WTC11 (cell line): Measurements from ENCODE around the gene NT5C.
"Not testable (repeated sequence)": the region's sequence is repeated elsewhere in the genome, so short reads cannot be mapped to it uniquely, and the experiment has no call there.

ENCODE experiments used
- ARID4B ChIP-seq: sonication (generic); formaldehyde crosslinking; IDR thresholded peaks from 2 replicates; pipeline ENCODE4 v1.8.0; 2023; ENCODE audit warnings: missing genetic modification reagents, mild to moderate bottlenecking, borderline replicate concordance
- ATF2 ChIP-seq: sonication (generic); formaldehyde crosslinking; IDR thresholded peaks from 2 replicates; pipeline ENCODE4 v1.8.1; 2022; ENCODE audit warnings: low read depth, missing genetic modification reagents, borderline replicate concordance
- CREB1 ChIP-seq: sonication (generic); formaldehyde crosslinking; IDR thresholded peaks from 2 replicates; pipeline ENCODE4 v1.8.0; 2023; ENCODE audit warnings: mild to moderate bottlenecking, missing genetic modification reagents
- ESRRA ChIP-seq: sonication (generic); formaldehyde crosslinking; IDR thresholded peaks from 2 replicates; pipeline ENCODE4 v1.8.1; 2022; ENCODE audit warnings: mild to moderate bottlenecking, missing genetic modification reagents, borderline replicate concordance
- GABPB1 ChIP-seq: sonication (generic); formaldehyde crosslinking; IDR thresholded peaks from 2 replicates; pipeline ENCODE4 v1.8.1; 2023; ENCODE audit warnings: mild to moderate bottlenecking, missing genetic modification reagents
- NR1H2 ChIP-seq: sonication (generic); formaldehyde crosslinking; IDR thresholded peaks from 2 replicates; pipeline ENCODE4 v1.9.0; 2021; ENCODE audit warnings: mild to moderate bottlenecking, moderate library complexity, missing genetic modification reagents
- SMAD3 ChIP-seq: sonication (generic); formaldehyde crosslinking; IDR thresholded peaks from 2 replicates; pipeline ENCODE4 v1.8.0; 2022; ENCODE audit warnings: missing genetic modification reagents, mild to moderate bottlenecking, borderline replicate concordance
- SP1 ChIP-seq: sonication (generic); formaldehyde crosslinking; conservative IDR thresholded peaks from 2 replicates; pipeline ENCODE4 v1.8.1; 2022; ENCODE audit warnings: missing genetic modification reagents
- TEAD1 ChIP-seq: sonication (generic); formaldehyde crosslinking; IDR thresholded peaks from 2 replicates; pipeline ENCODE4 v1.8.0; 2022; ENCODE audit warnings: mild to moderate bottlenecking, missing genetic modification reagents
- TEAD4 ChIP-seq: sonication (generic); formaldehyde crosslinking; IDR thresholded peaks from 2 replicates; pipeline ENCODE4 v1.8.0; 2022; ENCODE audit warnings: mild to moderate bottlenecking, missing genetic modification reagents
- TP53 ChIP-seq: sonication (generic); formaldehyde crosslinking; IDR thresholded peaks from 2 replicates; pipeline ENCODE4 v1.8.1; 2023; ENCODE audit warnings: mild to moderate bottlenecking, missing genetic modification reagents
- ZNF138 ChIP-seq: sonication (generic); formaldehyde crosslinking; conservative IDR thresholded peaks from 2 replicates; pipeline ENCODE4 v1.8.1; 2022; ENCODE audit warnings: mild to moderate bottlenecking, moderate library complexity, missing genetic modification reagents
- TF ChIP-seq, protein P1 (sequence below): fragments of 200-600 bp; IDR thresholded peaks from 2 replicates; pipeline ENCODE4 v1.8.0; 2022; ENCODE audit warnings: antibody characterized with exemption
- TF ChIP-seq, protein P2 (sequence below): sonication (generic); formaldehyde crosslinking; IDR thresholded peaks from 2 replicates; pipeline ENCODE4 v1.8.0; 2022; ENCODE audit warnings: mild to moderate bottlenecking, missing genetic modification reagents

DNA sequence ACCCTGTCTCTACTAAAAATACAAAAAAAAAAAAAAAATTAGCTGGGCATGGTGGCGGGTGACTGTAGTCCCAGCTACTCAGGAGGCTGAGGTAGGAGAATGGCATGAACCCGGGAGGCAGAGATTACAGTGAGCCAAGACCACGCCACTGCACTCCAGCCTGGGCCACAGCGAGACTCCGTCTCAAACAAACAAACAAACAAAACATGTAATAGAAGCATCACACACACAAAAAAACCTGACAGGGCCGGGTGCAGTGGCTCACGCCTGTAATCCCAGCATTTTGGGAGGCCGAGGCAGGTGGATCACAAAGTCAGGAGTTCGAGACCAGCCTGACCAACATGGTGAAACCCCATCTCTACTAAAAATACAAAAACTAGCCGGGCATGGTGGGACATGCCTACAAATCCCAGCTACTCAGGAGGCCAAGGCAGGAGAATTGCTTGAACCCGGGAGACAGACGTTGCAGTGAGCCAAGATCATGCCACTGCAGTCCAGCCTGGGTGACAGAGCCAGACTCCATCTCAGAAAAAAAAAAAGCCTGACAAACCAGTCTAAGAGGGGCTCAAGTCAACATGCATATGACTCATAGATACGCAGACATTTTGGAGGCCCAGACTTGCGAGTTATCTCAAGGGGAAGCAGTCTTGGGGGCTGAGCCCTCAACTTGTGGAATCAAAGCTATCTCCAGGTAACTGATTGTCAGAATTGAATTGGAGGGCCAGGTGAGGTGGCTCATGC lies 2.2 kb upstream of the NT5C start:
- TF ChIP-seq, protein P1, sequence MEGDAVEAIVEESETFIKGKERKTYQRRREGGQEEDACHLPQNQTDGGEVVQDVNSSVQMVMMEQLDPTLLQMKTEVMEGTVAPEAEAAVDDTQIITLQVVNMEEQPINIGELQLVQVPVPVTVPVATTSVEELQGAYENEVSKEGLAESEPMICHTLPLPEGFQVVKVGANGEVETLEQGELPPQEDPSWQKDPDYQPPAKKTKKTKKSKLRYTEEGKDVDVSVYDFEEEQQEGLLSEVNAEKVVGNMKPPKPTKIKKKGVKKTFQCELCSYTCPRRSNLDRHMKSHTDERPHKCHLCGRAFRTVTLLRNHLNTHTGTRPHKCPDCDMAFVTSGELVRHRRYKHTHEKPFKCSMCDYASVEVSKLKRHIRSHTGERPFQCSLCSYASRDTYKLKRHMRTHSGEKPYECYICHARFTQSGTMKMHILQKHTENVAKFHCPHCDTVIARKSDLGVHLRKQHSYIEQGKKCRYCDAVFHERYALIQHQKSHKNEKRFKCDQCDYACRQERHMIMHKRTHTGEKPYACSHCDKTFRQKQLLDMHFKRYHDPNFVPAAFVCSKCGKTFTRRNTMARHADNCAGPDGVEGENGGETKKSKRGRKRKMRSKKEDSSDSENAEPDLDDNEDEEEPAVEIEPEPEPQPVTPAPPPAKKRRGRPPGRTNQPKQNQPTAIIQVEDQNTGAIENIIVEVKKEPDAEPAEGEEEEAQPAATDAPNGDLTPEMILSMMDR: not testable (repeated sequence)
- TF ChIP-seq TEAD1 (CRISPR knock-in tag); GABPB1 (CRISPR knock-in tag); TEAD4; ZNF138; ESRRA (CRISPR knock-in tag); TP53 (CRISPR knock-in tag); SP1; NR1H2; SMAD3 (CRISPR knock-in tag); ARID4B (CRISPR knock-in tag); CREB1; ATF2 (CRISPR knock-in tag): not testable (repeated sequence)
- TF ChIP-seq, protein P2, sequence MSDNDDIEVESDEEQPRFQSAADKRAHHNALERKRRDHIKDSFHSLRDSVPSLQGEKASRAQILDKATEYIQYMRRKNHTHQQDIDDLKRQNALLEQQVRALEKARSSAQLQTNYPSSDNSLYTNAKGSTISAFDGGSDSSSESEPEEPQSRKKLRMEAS: not testable (repeated sequence)
